Measurements from ENCODE around the gene CTSL.

The CTSL gene

DNA sequence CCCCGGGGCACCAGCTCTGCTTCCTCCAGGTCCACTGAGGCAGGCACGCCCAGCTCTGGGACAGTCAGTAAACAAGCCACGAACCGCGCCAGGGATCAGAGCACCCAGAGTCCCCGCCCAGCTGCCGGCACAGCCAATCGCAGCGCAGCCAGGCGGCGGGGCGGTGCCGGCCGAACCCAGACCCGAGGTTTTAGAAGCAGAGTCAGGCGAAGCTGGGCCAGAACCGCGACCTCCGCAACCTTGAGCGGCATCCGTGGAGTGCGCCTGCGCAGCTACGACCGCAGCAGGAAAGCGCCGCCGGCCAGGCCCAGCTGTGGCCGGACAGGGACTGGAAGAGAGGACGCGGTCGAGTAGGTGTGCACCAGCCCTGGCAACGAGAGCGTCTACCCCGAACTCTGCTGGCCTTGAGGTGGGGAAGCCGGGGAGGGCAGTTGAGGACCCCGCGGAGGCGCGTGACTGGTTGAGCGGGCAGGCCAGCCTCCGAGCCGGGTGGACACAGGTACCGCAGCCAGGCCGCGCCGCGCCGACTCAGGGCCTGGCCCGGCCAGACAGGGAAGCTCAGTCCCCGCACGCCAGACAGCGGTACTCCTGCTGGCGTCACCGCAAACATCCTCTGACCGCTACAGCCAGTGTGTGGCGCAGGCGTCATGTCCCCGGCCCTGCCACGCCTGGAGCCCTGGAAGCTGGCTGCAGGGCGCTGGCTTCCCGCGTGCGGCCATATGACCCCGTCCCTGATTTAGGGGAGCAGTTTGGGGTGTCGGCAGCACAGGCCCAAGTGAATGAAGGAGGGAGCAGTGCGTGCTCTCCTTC, at the start of gene CTSL:
TSS of gene CTSL (plus strand) at position 220 of the 810 bp plus-strand sequence. CDS start 1,485 bp downstream, outside the sequence.
- TF ChIP-seq GATA2 (IDR thresholded peaks at IDR 0.05; ENCODE audit: low read depth, low read length) (no peak), GATA3 (IDR thresholded peaks at IDR 0.05; ENCODE audit: low read depth, low read length) (no peak)

DNA sequence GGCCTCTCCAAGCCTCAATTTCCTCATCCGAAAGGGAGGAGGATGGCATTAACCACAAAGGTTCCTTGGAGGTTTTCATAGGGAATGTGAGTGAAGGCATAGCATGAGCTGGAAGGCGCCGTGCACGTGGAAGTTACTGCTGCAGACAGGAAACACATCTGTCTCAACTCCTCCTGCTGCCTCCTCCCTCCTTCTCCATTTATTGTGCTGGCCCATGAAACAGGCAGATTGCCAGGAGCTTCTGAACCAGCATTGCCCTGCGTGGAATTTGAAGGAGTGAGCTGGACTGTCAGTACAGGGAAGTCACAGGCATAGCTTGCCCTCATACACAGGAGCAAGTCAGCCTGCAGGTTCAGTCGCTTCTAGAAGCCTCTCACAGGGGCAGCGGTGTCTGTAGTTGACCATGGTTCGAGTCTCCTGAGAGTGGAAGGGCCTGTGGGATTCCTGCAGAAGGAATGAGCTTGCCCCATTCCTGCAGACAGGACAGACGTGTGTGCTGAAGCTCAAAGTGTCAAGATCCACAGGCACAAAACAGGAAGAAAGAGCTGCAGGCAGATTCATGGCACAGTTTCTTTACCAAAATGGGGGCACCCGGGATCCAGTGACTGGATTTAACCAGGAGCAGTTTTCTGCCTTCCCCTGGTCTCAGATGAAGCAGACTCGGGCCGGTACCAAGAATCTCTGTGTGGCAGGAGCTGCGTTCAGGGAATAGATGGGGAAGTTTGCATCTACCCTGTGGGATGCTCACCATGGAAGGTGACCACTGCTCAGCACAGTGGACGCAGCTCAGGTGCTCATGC, 48.7 kb upstream of the CTSL start:
- no peak for TF ChIP-seq GATA3 (IDR thresholded peaks at IDR 0.05; ENCODE audit: low read depth, low read length)
- TF ChIP-seq GATA2 (IDR thresholded peaks at IDR 0.05; ENCODE audit: low read depth, low read length): no peak

DNA sequence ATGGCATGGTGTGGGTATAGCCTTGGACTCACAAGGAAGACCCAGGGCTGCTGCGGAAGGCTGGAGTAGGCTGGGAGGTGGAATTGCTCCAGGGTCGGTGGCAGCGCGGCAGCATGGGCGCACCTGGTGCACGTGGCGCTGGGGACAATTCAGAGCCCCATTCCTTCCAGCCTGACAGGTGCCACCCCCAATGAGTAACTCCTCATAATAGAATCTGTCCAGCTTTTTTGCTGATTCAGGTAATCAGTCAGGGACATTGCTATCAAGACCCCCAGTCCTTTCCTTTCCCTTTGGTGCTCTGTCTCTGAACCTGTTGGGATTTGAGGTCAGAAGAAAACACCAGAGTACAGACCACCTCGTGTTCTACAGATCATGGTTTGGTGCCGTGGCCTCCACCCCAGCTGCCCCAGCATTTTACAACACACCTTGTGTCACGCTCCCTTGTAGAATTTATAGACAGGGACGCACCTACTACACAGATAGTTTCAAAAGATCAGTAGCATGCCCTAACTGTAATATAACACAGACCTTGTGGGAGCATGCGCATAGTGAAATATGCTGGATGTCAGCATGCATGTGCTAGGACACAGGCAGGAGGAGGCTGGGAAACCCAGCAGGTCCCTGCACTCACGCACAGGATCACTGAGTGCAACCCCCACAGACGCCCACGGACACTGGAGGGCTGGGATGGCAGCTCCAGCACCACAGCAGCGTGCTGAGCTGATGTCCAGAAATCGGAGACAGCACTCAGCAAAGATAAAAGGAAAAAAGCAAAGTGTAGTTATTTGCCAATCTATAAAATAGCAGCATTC, 47.9 kb upstream of the CTSL start:
- no peak for TF ChIP-seq GATA3 (IDR thresholded peaks at IDR 0.05; ENCODE audit: low read depth, low read length)
- TF ChIP-seq GATA2 (IDR thresholded peaks at IDR 0.05; ENCODE audit: low read depth, low read length): no peak

DNA sequence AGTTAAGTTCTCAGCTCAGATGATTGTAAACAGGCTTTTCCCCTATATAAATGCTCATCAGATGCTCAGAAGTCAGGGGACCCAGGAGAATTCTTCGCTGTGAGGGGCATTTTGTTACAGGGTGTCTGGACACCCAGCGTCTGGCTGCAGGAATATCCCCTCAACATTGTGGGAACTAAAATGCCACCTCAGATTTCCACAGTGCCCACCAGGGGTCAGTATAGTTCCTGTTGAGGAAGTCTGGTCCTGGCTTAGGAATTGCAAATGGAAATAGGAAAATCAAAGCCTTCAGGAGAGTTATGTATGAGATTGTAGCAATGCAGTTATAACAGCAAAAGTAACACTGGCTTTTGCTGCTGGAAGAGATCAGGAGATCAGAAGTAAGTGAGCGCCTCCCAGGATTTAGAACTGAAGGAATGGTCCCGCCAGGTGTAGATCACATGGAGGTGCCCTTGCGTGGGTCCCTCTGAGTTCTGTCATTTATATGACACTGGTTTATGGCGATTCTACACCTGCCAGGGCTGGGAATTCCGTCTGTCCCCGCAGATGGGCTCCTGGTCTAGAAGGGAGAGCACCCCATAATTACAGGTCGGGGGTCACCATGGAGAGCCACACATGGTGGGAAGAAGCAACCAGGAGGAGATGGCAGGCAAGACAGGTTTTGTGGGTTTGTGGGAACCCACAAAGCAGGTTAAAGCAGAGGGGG, 47.1 kb upstream of the CTSL start:
- TF ChIP-seq GATA2 (IDR thresholded peaks at IDR 0.05; ENCODE audit: low read depth, low read length): no peak
- no peak for TF ChIP-seq GATA3 (IDR thresholded peaks at IDR 0.05; ENCODE audit: low read depth, low read length)

DNA sequence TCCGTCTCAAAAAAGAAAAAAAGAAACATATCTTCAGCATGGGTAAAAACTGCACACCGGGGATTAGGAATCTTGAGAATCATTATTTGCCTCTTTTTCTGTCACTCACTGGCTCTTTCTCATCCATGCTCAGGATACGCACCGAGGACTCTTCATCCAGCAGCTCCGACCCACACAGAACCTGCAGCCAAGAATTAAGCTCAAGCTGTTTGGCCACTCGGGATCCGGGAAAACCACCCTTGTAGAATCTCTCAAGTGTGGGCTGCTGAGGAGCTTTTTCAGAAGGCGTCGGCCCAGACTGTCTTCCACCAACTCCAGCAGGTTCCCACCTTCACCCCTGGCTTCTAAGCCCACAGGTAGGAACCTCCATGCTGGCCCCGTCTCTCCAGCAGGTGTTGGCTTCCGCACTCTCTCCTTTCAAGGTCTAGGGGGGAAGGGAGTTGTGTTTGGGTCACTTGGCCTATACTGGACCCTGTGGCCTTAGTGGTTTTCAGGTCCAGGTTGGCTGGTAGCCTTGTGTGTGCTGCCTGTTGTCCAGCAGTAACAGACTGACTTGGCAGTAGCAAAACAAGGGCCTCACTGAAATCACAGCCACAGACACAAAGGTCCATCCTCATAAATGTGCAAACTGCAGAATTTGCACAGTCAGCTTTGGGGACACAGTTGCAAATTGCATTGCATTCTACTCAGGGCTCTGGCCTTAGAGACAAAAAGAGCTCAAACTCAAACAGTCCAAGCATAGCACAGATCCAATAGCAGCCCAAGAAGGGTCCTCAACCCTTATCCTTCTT, 44.5 kb upstream of the CTSL start:
- TF ChIP-seq GATA2 (IDR thresholded peaks at IDR 0.05; ENCODE audit: low read depth, low read length) (no peak), GATA3 (IDR thresholded peaks at IDR 0.05; ENCODE audit: low read depth, low read length) (no peak)

DNA sequence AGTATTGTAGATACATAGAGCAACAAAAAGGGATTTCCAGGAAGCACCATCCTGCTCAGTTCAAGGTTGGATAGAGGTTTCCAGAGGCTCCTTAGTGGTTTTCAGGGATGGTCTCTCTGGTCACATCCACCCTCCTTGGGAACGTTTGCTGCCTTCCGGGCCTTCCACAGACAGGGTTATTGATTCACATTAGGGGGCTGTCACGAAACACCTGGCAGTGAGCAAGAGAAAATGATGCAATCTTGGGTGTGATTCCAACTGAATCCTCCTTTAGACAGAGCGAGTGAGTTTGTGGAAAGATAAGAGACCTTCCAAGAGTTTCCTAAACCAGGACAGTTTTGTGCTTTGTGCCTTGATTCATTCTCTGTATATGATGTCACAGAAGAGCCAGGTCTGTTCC, 43.8 kb upstream of the CTSL start:
- TF ChIP-seq GATA3 (IDR thresholded peaks at IDR 0.05; ENCODE audit: low read depth, low read length): no peak
- TF ChIP-seq GATA2 (IDR thresholded peaks at IDR 0.05; ENCODE audit: low read depth, low read length): no peak

DNA sequence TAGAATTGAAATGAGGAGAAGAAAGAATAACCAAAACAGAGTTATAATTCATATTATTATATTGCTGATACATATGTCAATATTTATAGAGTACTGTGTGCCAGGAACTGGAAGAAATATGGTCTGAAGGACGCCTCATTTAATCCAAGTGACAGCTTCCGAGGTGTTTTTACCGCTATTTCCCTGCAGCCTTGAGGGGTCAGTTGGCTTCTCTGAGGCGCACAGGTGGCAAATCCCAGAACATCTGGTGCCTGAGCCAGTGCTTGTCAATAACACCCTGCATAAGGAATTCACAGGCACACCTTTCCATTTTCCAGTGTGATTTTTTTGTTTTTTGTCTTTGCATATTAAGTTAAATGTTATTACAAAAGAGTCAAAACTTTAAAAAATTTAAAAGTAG, 43.3 kb upstream of the CTSL start:
- TF ChIP-seq GATA3 (IDR thresholded peaks at IDR 0.05; ENCODE audit: low read depth, low read length) (no peak), GATA2 (IDR thresholded peaks at IDR 0.05; ENCODE audit: low read depth, low read length) (no peak)

DNA sequence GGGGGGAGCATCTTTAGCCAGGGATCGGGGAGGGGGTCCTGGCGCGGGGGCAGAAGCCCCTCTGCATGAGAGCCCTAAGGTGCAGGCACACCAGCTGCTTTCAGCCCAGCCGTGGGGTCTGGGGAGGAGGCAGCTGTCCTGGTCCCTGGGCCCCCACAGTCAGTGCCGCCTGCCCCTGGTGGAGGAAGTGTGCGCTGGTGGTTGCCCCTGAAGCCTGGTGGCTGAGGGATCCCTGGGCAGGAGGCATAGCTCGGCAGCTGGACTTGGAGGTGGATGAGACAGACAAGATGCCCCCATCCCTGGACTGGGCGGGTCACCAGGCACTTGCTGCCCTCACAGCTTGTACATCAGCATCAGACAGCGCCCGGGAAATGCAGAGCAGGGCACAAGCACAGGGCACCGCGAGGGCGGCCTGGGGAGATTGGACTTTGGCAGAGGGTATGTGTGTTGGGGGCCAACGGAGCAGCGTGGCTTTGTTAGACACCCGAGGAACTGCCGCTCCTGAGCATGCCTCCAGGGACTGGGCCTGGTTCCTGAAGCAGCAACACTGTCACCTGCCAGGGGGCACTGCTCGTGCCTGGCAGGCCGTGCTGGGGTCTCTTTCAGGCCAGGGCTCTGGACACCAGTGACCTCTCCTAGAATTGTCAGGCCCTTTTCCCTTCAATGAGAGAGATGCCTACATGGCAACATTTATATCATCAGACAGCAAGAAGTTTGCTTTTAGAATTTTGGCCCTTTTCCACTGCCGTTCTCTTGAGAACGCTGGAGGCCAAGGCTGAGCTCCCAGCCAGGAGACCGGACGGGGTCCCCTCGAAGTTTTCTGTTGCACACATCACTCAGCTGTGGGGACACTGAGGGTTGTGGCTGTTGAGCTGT, 41.9 kb upstream of the CTSL start:
- no peak for TF ChIP-seq GATA2 (IDR thresholded peaks at IDR 0.05; ENCODE audit: low read depth, low read length)
- no peak for TF ChIP-seq GATA3 (IDR thresholded peaks at IDR 0.05; ENCODE audit: low read depth, low read length)

DNA sequence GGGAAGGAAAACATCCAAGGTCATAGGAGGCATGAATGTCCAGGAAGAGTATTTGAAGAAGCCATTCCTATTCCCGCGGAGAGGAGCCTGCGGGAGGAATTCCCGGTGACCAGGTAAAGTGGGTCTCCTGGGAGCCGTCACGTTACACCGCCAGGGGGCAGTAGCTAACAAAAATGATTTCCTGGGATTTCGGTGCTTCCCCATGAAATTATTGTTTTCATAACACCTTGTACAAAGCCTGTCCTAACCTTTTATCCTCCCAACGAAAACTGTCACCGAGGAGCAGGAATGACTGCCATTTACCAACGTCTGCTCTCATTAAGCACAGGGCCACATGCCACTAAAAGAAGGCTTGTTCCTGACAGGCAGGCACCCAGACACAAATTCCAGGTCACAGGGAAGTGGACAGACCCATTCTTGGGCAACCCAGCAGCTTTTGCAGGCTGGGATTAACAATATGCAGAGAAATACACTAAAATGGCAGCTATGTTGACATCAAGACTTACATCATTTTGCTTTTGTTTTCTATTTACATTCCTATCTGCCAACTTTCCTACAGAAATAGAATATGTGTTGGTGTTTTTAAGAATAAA, 41.2 kb upstream of the CTSL start:
- TF ChIP-seq GATA3 (IDR thresholded peaks at IDR 0.05; ENCODE audit: low read depth, low read length) (no peak), GATA2 (IDR thresholded peaks at IDR 0.05; ENCODE audit: low read depth, low read length) (no peak)

DNA sequence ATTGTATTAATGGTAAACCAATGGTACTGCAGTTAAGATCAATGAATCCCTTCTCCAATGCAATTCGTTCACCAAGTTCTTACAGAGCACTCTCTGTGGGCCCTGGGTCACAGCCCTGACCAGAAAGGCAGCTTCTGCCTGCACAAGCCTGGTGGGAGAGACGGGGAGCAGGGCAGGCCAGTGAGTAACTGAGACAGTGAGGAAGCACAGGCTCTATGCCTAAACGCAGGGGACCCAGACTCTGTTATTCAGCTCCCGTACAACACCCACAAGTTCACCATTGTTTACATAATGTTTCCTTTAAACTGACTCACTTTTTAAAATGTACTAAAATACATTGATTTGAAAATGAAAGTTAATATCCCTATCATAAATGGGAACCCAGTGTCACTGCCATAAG, 40.5 kb upstream of the CTSL start:
- no peak for TF ChIP-seq GATA2 (IDR thresholded peaks at IDR 0.05; ENCODE audit: low read depth, low read length)
- no peak for TF ChIP-seq GATA3 (IDR thresholded peaks at IDR 0.05; ENCODE audit: low read depth, low read length)

DNA sequence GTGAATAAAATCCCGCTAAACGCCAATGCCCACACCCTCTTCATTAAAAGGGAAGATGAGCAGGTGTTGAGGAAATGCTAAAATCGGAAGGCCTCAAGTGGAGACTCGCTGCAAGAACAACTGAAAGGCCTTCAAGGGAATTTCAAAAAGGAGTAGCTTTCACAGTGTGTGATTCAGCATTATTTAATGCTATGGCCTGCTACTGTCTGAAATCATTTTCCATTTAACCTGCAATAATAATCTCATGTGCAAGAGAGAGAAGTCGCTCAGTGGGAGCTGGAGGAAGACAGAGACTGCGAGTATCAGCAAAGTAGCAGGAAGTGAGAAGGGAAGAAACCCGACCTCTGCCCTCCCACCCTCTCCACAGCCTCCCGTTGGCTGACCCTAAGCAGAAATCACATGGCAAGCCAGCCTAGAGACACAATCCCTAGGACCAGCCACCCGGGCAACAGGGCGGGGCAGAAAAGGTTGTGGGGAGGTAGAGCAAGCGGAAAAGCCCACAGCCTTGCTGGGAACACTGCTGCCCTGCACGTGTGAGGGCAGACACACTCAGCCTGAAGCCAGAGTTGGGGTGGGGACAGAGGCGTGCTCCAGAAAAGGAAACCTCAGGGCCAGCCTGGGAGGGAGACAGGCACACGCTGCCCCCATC, 39.9 kb upstream of the CTSL start:
- no peak for TF ChIP-seq GATA3 (IDR thresholded peaks at IDR 0.05; ENCODE audit: low read depth, low read length)
- TF ChIP-seq GATA2 (IDR thresholded peaks at IDR 0.05; ENCODE audit: low read depth, low read length): no peak
